Esophagus muscularis mucosa (tissue), 3 donors: Measurements from ENCODE around the gene RFK.

Experiments used
- EP300 ChIP-seq: sonication (generic); formaldehyde crosslinking; IDR thresholded peaks from one replicate; pipeline ENCODE4 v1.6.1; 2017; ENCODE audit warnings: antibody characterized with exemption
- TF ChIP-seq, protein P1 (sequence below), 3 experiments: fragments of 200-600 bp in 2 of 3; fragments of 450-650 bp in 1 of 3; sonication (generic) in 2 of 3; IDR thresholded peaks; one replicate each; pipeline ENCODE4 v1.5.1; 2017 to 2019; ENCODE audit warnings: antibody characterized with exemption in 3 of 3, mild to moderate bottlenecking in 2 of 3, moderate library complexity in 1 of 3

GRCh38 chr9:76378367-76379073, 15.7 kb downstream of the RFK start:
- TF ChIP-seq, protein P1, sequence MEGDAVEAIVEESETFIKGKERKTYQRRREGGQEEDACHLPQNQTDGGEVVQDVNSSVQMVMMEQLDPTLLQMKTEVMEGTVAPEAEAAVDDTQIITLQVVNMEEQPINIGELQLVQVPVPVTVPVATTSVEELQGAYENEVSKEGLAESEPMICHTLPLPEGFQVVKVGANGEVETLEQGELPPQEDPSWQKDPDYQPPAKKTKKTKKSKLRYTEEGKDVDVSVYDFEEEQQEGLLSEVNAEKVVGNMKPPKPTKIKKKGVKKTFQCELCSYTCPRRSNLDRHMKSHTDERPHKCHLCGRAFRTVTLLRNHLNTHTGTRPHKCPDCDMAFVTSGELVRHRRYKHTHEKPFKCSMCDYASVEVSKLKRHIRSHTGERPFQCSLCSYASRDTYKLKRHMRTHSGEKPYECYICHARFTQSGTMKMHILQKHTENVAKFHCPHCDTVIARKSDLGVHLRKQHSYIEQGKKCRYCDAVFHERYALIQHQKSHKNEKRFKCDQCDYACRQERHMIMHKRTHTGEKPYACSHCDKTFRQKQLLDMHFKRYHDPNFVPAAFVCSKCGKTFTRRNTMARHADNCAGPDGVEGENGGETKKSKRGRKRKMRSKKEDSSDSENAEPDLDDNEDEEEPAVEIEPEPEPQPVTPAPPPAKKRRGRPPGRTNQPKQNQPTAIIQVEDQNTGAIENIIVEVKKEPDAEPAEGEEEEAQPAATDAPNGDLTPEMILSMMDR (IDR thresholded peaks at IDR 0.05), result no peak
- TF ChIP-seq EP300, result no peak
